Keratinocyte (primary cell): Measurements from ENCODE around the gene PRKN.

Source experiments
- EZH2 ChIP-seq: IDR thresholded peaks from one replicate; pipeline ENCODE4 v1.6.1; 2012; ENCODE audit warnings: inconsistent platforms, mild to moderate bottlenecking, low read length, moderate library complexity
- TF ChIP-seq, protein P1 (sequence below), 3 experiments: IDR thresholded peaks in 1 of 3; conservative IDR thresholded peaks in 1 of 3; optimal IDR thresholded peaks in 1 of 3; 2 replicates in 2 of 3; 3 replicates in 1 of 3; pipeline versions ENCODE3 to v1.5.1; 2011; ENCODE audit warnings: low read length in 3 of 3, mild to moderate bottlenecking in 3 of 3, moderate library complexity in 2 of 3, control low read depth in 1 of 3, inconsistent platforms in 1 of 3; ENCODE audit not compliant: insufficient read depth in 2 of 3; ENCODE audit errors: extremely low read depth in 1 of 3

DNA sequence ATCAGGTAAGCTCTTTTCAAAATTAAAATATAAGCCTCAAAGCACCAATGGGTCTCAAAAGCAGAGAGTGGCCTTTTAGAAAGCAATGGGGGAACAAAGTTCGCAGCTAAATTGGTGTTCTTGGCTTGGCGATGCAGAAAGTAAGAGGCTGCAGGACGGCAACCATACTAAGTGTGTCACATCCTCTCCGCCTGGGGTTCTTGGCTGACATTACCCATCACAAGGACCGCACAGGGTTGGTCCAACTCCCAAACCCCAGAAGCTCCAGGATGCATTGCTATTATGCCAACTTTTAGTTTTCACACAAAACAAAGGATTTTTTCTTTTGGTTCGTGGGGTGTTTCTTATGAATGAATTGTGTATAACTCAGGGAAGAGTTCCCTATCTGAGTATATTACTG, 124.8 kb downstream of the PRKN start:
- TF ChIP-seq, protein P1, sequence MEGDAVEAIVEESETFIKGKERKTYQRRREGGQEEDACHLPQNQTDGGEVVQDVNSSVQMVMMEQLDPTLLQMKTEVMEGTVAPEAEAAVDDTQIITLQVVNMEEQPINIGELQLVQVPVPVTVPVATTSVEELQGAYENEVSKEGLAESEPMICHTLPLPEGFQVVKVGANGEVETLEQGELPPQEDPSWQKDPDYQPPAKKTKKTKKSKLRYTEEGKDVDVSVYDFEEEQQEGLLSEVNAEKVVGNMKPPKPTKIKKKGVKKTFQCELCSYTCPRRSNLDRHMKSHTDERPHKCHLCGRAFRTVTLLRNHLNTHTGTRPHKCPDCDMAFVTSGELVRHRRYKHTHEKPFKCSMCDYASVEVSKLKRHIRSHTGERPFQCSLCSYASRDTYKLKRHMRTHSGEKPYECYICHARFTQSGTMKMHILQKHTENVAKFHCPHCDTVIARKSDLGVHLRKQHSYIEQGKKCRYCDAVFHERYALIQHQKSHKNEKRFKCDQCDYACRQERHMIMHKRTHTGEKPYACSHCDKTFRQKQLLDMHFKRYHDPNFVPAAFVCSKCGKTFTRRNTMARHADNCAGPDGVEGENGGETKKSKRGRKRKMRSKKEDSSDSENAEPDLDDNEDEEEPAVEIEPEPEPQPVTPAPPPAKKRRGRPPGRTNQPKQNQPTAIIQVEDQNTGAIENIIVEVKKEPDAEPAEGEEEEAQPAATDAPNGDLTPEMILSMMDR (optimal IDR thresholded peaks at IDR 0.05 in 1 of 3, IDR thresholded peaks at IDR 0.05 in 1 of 3, conservative IDR thresholded peaks at IDR 0.05 in 1 of 3; ENCODE audit: extremely low read depth in 1 of 3, insufficient read depth in 2 of 3, low read length in 3 of 3), result no peak
- TF ChIP-seq EZH2, result no peak
